OCI-LY1 (cell line): Measurements from ENCODE around the gene GAPVD1.

Source experiments
- H2AFZ ChIP-seq: fragments of 200-600 bp; sonication (generic), shearing (Covaris generic); 2 replicates; pipeline ENCODE4 v1.6.0; 2014; ENCODE audit warnings: antibody characterized with exemption, mild to moderate bottlenecking, low read length
- H3F3A ChIP-seq: fragments of 200-600 bp; sonication (generic), shearing (Covaris generic); 2 replicates; pipeline ENCODE4 v1.6.0; 2014; ENCODE audit warnings: mild to moderate bottlenecking, antibody characterized with exemption, low read length, moderate library complexity; ENCODE audit not compliant: insufficient read depth
- H3K27ac ChIP-seq: fragments of 200-600 bp; sonication (generic); 2 replicates; pipeline ENCODE4 v1.5.1; 2014; ENCODE audit warnings: low read length, mixed run types, mild to moderate bottlenecking, low read depth; ENCODE audit not compliant: poor library complexity, severe bottlenecking
- H3K27me3 ChIP-seq: fragments of 200-600 bp; sonication (generic); 2 replicates; pipeline ENCODE4 v1.6.0; 2014; ENCODE audit warnings: antibody characterized with exemption, mild to moderate bottlenecking, low read length, moderate library complexity; ENCODE audit not compliant: insufficient read depth
- H3K36me3 ChIP-seq: fragments of 200-600 bp; sonication (generic); 2 replicates; pipeline ENCODE4 v1.6.1; 2014; ENCODE audit warnings: mild to moderate bottlenecking, antibody characterized with exemption, low read length, moderate library complexity, mixed read lengths; ENCODE audit not compliant: insufficient read depth
- H3K4me1 ChIP-seq: fragments of 200-600 bp; sonication (generic); 2 replicates; pipeline ENCODE4 v1.5.1; 2014; ENCODE audit warnings: mild to moderate bottlenecking, low read length, moderate library complexity; ENCODE audit not compliant: insufficient read depth, severe bottlenecking
- H3K4me2 ChIP-seq: fragments of 200-600 bp; sonication (generic), shearing (Covaris generic); 2 replicates; pipeline ENCODE4 v1.6.1; 2014; ENCODE audit warnings: low read length
- H3K4me3 ChIP-seq: fragments of 200-600 bp; sonication (generic); 2 replicates; pipeline ENCODE4 v1.5.1; 2014; ENCODE audit warnings: low read length, low read depth, mild to moderate bottlenecking, mixed read lengths; ENCODE audit not compliant: poor library complexity, severe bottlenecking
- H3K79me2 ChIP-seq: fragments of 200-600 bp; shearing (Covaris generic); 2 replicates; pipeline ENCODE4 v1.6.1; 2016; ENCODE audit warnings: mixed run types, low read length, mixed read lengths; ENCODE audit not compliant: insufficient read depth
- H3K9ac ChIP-seq: fragments of 200-600 bp; sonication (generic), shearing (Covaris generic); 2 replicates; pipeline ENCODE4 v1.6.1; 2014; ENCODE audit warnings: mild to moderate bottlenecking, low read length, mixed read lengths
- H3K9me2 ChIP-seq: fragments of 200-600 bp; sonication (generic), shearing (Covaris generic); 2 replicates; pipeline ENCODE4 v1.6.1; 2014; ENCODE audit warnings: low read depth, mild to moderate bottlenecking, low read length, mixed read lengths
- H3K9me3 ChIP-seq: fragments of 200-600 bp; shearing (Covaris generic); 2 replicates; pipeline ENCODE4 v1.6.1; 2014; ENCODE audit warnings: low read length, mixed read lengths
- H4K20me1 ChIP-seq: fragments of 200-600 bp; sonication (generic), shearing (Covaris generic); 2 replicates; pipeline ENCODE4 v1.6.0; 2016; ENCODE audit warnings: mild to moderate bottlenecking, low read length; ENCODE audit not compliant: insufficient read depth
- CTCF ChIP-seq: fragments of 200-600 bp; sonication (generic), shearing (Covaris generic); IDR thresholded peaks from 2 replicates; pipeline ENCODE4 v1.5.1; 2017; ENCODE audit warnings: mild to moderate bottlenecking, antibody characterized with exemption, low read length, moderate library complexity, mixed read lengths
- EZH2 ChIP-seq: fragments of 200-600 bp; sonication (generic), shearing (Covaris generic); IDR thresholded peaks from 2 replicates; pipeline ENCODE4 v1.8.0; 2017; ENCODE audit warnings: borderline replicate concordance, mixed run types, mild to moderate bottlenecking, antibody characterized with exemption, low read length, moderate library complexity, mixed read lengths

The GAPVD1 gene

GRCh38 chr9:125341566-125341965 lies 79.9 kb downstream of the GAPVD1 start:
- no peaks in the 10 kb centered on the region for H3K4me1 ChIP-seq
- no peaks in the 10 kb centered on the region for H3K79me2 ChIP-seq
- no peak overlapping the region for H2AFZ ChIP-seq
- H3K9ac ChIP-seq: no peak overlapping the region
- no peaks in the 10 kb centered on the region for H3K9me3 ChIP-seq
- H3K4me2 ChIP-seq: no peak overlapping the region
- H3K9me2 ChIP-seq: no peaks in the 10 kb centered on the region
- no peak overlapping the region for H3K4me3 ChIP-seq
- no peaks in the 10 kb centered on the region for H3F3A ChIP-seq
- no peaks in the 10 kb centered on the region for H4K20me1 ChIP-seq
- H3K27ac ChIP-seq: no peak overlapping the region
- no peaks in the 10 kb centered on the region for H3K27me3 ChIP-seq
- H3K36me3 ChIP-seq: peaks cover 82% of the 10 kb centered on the region
- TF ChIP-seq EZH2 (no peak), CTCF (no peak)

GRCh38 chr9:125343518-125344275 lies 82.1 kb downstream of the GAPVD1 start:
- TF ChIP-seq CTCF: no peak
- no peak for TF ChIP-seq EZH2
- peaks cover 82% of the 10 kb centered on the region for H3K36me3 ChIP-seq

GRCh38 chr9:125346080-125346732 lies 84.6 kb downstream of the GAPVD1 start:
- Histone ChIP-seq H3K9me3 (peaks cover 12% of the 10 kb centered on the region), H3K36me3 (peaks cover 85% of the 10 kb centered on the region), H2AFZ (no peak overlapping the region), H3K27ac (no peak overlapping the region), H3K9ac (no peak overlapping the region), H3K27me3 (no peaks in the 10 kb centered on the region), H3K4me2 (no peak overlapping the region), H3K9me2 (no peaks in the 10 kb centered on the region), H3K79me2 (no peaks in the 10 kb centered on the region), H3K4me3 (no peak overlapping the region), H4K20me1 (no peaks in the 10 kb centered on the region), H3K4me1 (no peaks in the 10 kb centered on the region), H3F3A (no peaks in the 10 kb centered on the region)
- TF ChIP-seq CTCF (no peak), EZH2 (no peak)

More at GRCh38 chr9:125343518-125344275, 82.1 kb downstream of the GAPVD1 start:
- Histone ChIP-seq H3K4me3 (no peak overlapping the region), H4K20me1 (no peaks in the 10 kb centered on the region), H3F3A (no peaks in the 10 kb centered on the region), H3K9ac (no peak overlapping the region), H3K4me1 (no peaks in the 10 kb centered on the region), H3K9me3 (no peaks in the 10 kb centered on the region), H2AFZ (no peak overlapping the region), H3K27me3 (no peaks in the 10 kb centered on the region), H3K9me2 (no peaks in the 10 kb centered on the region), H3K79me2 (no peaks in the 10 kb centered on the region), H3K4me2 (no peak overlapping the region), H3K27ac (no peak overlapping the region)
